Stimulated activated CD4-positive, alpha-beta T cell treated with anti-CD3 and anti-CD28 coated beads, Interleukin-4, amount 100 ng/mL, for 1 hour (primary cell): ENCODE data around the gene HOXA11.
A peak's percentile ranks its signal among the peaks of the same experiment; 100 is the strongest.

Source experiments
- DNase-seq: peaks from one replicate; pipeline ENCODE4 v3.0.0-alpha.2; 2020

The HOXA11 gene

DNA sequence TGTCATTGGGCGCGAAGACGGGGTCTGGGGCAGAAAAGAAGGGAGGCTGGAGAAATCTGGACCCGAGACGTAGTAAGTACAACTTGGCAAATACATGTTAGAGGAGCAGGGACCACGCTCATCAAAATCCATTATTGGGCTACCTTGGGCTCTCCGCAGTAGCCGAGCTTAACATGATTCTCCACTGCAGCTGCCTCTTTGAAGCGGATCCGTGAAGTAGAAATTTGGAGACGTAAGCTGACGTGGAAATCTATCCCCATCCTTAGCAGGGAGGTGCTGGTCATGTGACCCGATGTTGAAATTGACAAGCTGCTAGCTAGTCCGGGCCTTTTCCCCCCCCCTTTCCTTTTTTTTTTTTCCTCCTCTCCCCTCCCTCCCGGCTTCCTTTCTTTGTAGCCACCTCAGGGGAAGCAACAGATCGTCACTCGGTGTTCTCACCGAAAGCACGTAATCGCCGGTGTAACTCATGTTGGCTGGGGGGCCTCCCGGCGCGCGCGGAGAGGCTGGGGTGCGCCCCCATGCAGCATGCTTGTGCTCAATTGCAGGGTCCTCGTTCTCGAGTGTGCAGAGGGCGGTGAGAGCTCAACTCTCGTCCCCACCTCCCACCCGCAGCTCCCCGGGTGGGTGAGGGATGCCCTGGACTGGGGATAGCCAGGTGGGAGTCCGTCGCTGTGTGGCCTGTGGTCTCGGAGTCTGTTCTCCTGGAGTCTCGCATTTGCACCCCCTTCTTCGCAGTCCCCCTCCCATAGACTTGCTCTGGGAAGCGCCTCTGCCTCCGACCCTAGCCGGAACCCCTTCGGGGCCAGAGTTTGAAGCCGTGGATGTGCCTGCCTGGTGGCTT, at the start of gene HOXA11:
TSS of gene HOXA11 (minus strand) at position 220 of the 841 bp plus-strand sequence. CDS start at position 132, 88 bp downstream.
- DNase-seq: no peak

DNA sequence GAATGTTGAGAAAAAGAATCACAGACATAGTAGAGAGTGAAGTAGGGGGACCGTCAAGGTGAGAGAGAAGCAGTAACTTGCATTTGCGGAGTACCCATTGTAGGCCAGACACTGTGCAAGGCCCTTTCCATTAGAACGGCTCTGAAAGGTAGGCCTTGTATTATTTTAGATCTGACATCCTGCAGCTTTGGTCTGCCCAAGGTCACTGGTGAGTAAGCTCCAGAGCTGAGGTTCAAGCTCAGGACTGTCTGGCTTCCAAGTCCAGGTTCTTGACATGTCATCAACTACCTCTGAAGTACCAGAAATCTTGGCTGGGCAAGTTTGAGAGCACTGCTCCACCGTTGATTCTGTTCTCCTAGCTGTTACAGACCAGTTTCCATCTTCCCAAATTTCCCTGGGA, 44.4 kb upstream of the HOXA11 start:
- DNase-seq: no peak

DNA sequence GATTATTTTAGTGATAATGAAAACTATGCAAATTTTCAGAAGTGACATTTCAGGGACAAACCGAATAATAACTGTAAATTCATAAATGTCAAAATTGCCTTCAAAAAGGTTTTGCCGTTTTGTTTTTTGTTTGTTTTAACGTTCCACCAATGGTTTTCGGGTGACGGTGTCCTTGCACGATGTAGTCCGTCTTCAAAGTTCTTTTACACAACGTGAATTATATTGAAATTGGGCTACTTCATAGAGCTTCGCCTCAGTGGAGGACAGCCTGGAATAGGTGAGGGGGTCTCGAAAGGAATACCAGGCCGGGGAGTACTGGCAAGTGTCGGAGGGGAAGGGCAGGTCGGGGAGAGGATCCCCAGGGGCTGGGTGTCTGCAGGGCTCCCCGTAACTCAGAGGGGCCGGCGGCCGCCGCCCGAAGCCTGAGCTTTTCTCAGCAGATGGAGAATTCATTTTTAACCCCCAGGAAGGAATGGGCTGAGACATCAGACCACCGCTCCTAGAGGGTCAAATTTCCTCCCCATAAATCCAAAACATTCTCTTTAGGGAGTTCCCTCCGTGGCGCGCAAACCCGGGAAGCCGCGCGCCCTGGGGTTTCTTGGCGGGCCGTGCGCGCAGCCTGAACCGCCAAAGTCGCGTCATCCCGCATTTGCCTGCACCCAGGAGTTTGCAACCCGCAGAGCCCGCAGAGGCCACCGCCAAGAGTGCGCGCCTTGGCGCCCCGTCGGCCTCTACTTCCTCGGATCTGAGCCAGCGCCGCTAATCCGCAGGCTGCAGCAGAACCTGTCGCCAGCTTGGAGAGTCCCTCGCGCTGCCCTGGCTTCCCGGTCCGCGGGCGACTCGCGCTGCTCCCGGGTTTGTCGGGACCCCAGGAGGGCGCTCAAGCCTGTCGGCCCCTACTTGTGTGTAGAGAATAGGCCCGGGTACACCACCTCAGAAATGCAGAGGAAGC, 40.2 kb upstream of the HOXA11 start:
- no peak for DNase-seq

DNA sequence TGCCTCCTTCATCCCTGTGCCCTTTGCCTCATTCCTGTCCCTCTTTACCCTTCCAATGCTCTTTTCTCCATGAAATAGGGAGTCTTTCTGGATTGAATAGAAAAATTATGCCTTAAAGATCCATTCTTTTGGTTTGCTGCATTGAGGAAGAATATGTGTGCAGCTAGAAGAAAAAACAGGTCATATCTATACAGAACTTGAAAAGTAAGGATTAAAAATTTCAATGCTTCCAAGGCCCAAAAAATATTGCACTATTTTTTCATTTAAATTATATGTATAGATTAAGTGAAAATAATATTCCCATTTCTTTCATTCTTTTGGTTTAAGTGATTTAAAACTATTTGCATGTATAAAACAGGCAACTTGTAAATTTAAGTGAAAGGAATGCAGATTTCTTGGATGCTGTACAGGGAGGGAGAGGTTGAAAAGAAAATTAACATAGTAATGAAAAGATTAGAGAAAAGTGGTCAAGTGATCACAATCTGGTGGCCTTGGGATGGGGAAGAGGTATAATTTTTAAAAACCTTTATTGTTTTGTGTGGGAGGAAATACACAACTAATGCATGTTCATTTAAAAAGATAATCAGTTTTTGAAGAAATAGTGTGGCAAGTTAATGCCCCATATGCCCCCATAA, 39.0 kb upstream of the HOXA11 start:
- DNase-seq: no peak

DNA sequence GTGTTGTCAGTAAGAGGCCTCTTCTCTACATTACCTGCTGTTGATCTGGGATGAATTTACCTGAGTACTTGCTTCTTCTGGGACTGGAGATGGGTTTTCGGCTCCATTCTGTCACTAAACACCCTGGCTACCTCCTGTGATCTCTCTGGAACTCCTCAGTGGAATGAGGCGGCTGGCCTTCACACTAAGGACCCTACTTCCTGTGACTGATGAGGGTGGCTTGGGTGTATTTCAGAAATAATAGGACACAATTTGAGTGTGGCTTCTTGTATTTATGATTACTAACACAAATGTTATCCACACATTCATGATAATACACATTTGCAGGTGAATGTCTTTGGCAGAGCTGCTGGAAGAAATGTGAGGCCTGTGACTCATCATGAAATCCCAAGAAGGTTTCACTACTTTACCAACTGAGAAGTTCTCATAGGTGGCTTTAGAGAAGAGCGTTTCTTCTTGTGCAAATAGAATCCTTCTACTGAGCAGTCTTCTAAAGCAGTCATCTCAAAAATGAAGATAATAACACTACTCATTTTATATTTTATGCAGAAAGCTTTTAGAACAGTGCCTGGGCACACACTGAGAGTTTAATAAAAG, 36.3 kb upstream of the HOXA11 start:
- DNase-seq: no peak

DNA sequence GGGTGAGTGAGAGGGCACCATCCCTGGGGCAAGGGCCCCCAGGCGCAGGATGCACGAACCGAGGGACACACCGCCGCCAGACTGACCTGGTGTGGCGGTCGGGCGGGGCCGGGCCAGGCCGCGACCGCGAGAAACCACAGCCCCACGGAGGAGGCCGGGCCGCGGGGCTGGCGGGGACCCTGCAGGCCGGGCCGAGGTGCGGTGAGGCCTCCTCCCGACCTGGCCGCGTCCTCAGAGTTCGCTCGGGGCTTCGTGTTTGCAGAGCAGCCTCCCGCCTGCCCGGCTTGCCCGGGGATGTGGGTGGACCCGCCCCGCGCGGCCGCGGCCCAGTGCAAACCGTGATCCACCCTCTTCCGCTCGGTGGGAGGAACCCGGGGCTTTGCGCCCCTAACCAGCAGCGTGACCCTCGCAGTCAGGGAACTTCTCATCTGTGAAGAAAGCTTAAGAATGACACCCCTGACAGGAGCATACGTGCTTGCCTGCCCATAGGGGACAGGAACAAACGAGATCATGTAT, 35.5 kb upstream of the HOXA11 start:
- DNase-seq: no peak

DNA sequence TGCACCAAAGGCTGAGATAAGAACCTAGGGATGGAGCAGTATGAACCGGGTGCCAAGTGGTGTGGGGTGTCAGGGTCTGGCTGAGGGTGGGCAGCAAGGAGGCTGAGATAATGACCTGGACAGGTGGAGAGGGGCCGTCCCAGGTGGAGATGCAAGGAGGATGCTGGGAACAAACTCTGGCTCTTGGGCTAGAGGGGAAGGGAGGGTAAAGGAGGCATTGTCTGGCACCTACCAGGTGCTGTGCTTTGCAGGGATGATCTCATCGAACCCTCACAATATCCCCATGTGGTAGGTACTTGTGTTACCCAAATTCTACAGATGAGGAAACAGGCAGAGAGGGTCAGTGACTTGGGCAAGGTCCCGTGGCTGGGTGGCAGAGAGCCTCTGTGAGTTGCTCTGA, 34.8 kb upstream of the HOXA11 start:
- DNase-seq: no peak

DNA sequence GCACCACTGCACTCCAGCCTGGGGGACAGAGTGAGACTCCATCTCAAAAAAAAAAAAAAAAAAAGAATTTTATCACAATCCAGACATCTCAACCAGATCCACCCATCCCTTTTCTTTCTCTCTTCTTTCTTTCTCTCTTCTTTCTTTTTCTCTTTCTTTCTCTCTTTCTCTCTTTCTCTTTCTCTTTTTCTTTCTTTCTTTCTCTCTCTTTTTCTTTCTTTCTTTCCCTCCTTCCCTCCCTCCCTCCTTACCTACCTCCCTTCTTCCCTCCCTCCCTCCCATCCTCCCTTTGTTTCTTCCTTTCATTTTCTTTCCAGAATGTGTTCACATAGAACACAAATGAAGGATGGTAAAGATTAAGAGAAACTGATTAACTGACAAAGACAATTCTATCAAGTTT, 32.9 kb upstream of the HOXA11 start:
- DNase-seq: no peak

DNA sequence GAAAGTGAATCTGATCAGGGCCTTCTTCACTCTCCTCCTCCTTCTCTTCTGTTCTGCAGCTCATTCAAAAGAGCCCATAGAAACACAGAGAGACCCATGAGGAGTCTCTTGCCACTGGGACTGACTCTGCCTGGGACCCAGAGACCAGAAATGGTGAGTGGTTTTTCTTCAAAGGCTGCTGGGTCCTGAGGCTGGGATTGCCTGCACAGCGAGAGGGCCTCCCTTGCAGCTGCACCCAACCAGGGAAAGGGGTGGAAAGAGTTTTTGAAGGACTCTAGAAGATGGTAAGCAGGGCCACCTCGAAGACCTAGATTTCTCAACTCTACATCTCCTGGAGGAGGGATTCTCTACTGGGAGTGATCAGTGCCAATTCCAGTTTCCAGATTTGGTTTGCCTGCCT, 30.3 kb upstream of the HOXA11 start:
- DNase-seq: no peak

DNA sequence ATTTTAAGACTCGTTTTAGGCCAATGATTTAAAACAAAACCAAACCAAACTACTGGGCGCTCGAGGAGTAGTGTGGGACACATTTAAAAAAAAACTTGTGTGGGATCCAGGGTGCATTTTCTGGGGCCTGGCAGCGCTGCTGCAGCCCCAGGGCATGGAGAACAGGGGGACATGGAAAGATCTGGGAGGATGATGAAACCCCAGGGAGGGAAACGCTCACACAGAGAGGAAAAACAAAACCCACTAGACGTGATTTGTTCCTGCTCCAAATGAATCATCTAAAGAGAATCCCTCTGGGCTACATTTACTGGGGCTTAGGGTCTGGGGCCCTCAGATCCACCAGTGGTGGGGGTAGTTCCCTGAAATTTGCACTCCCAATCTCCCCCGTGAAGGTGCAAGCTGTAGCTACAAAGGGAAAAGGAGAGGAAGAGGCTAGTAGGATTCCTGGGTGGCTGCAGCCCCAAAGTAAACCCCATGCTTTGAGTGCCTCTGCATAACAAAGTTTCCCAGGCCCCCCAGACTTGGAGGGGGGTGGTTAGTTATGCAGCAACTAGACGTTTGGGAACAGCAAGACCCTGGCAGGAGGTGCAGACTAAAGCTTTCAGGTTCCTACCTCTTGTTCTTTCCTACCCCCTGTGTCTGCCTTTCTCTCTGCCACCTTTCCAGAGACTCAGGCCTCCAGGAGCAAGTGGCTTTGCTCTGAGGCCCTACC, 29.4 kb upstream of the HOXA11 start:
- no peak for DNase-seq

DNA sequence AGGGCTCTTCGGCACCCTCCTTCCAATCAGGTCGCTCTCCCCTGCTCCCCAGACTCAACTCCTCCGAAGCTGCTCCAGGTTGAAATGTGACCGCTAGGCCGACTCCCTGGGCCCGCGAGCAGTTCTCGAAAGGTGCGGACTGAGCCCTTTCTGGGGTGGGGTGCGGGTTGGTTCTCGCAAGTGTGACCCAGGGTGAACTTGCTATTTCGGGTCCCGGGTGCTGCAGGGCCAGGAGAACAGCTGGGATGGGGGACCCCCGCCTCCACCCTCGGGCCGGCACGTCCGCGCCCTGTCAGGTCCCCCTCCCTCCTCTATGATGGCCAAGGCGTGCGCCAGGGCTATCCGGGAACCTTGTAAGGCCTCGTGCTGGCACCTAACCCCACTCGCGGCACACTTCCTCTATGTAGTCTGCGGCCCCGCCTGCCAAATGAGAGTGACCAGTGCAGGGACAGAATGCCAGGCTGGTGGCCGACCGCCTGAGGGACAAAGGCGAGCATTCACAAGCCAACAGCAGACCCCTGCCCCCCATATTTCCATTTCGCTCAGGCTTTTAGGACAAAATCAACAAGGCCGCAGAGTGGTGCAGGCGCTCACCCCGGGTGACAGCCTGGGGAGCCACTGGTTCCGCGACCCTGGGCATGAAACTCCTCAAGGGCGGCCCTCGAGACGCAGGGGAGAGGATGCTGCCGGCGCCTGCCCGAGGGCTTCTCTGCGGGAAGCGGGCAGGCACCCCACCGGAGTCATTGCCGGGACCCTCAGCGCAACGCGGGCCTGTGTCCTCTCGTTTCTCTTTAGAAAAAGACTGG, 28.6 kb upstream of the HOXA11 start:
- no peak for DNase-seq

DNA sequence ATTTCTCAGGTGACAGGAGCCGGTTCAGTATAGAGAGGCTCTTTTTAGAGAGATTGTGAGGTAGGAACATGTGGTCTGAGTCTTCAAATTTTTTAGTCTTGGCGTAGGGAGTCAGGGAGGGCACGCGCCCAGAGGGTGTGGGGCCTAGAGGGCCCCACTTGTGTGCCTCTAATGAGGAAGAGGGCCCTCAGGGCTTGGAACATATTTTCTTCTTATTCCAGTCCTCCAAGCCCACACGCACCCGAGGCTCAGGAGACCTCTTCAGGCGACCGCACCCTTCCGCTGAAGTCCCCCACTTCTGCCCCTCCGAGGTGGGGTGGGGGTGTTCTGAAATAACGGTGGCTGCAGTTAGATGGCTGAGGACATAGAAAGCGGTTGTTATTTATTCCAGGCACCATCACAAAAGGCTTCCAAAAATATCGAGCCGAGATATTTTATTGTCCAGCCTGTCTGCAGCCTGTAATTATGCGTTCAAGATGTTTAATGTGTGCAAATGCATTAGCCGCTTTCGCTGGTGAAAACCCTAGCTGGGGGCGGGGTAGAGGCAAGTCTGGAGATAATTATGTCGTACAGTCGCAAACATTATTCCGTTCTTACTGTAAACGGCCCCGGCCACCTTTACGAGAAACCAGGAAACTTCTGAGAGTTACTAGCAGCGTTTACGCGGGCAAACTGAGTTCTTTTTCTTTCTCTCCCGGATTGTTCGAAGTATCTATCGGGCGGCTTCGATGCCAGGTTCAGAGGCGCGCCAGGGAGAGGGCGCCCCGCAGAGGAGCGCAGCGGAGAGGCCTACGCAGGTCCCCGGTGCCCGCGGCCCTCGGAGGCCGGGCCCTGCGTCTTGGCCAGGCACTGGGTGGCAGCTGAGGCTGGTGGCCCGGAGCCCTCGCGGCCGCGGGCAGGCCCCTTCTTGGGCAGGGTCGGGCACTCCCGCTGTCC, 27.7 kb upstream of the HOXA11 start:
- no peak for DNase-seq

DNA sequence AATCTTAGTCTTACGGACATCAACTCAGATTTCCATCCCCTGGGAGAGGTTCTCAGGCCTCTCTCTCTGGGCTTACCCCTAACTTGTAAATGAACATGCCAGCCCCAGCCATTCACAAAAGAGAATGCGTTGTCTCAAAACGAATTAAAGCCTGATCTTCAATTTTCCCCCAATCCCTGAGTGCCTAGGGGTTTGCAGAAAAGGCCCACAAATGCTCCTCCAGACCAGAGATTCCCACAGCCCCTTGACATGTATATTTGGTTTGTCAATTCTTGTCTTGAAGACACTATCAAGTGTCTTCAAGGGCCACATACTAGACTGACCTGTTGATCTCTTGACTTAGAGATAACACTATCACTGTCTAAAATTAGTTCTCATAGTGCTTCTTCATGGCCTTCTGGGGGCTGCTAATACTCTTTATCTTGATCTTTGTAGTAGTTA, 26.8 kb upstream of the HOXA11 start:
- no peak for DNase-seq

DNA sequence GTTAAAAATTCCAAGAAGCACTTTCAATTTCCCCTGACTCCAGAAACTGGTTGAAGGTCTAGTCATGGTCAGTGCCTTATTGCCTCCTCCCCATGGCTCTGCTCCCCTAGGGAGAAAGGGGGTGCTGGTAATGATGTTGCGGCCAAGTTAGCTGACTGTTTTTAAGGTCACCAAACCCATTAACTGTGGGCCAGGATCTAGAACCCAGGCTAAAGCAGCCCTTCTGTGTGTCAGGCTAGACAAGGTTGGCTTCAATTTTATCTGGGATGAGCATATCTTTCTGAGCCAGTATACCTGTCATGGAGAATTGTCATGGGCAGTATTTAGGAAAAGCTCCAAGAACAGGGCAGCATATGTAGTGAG, 26.0 kb upstream of the HOXA11 start:
- DNase-seq: no peak

DNA sequence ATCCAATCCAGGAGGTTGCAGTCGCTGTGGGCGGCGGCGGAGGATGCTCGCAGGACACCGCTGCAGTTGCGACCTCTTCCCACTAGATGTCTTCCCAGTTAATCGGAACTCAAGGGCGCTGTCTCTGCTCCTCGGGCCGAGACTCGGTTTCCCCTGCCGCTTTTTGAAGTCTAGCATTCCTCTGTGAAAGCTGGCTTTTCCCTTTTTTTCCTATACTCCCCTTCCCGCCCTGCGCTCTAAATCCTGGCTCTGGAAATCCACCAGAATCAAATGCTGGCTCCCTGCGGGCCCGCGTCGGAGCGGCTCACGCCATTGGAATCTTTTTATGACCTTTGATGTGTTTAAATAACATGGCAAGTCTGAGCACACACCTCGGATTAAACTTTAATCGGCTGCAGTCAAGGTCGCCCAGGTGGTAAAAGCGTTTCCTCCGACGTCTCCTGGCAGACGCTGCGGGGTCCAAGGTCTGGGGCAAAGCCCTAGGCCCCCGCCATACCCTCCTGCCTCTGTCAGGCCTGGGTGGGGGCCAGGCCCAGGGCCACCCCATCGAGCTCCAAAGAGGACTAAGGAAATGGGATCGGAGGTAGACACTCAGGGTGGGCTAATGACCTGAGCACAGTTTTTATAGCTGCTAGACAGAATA, 25.5 kb upstream of the HOXA11 start:
- peak; percentile 59 for DNase-seq

DNA sequence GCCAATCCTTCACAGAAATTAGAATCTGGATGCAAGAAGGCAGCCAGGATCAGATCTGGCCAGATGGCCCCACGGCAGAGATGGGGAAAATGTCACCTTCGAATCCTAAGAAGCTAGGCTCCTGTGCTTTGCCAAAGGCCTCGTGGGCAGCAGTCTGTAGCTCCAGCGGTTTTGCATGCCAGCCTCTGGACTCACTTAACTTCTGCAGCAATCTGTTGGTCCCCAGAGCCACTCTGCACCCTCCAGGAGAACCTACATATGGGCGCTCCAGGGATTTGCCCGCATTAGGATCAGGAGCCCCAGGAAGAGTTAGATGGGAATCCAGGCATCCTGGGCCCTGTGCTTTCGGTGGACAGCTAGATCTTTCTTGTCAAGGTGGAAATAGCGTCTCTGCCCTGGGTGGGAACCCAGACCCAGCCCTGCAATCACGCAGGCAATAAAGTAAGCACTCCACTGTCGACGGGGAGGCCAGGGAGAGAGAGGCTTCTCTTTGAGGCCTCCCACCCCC, 25.0 kb upstream of the HOXA11 start:
- no peak for DNase-seq

DNA sequence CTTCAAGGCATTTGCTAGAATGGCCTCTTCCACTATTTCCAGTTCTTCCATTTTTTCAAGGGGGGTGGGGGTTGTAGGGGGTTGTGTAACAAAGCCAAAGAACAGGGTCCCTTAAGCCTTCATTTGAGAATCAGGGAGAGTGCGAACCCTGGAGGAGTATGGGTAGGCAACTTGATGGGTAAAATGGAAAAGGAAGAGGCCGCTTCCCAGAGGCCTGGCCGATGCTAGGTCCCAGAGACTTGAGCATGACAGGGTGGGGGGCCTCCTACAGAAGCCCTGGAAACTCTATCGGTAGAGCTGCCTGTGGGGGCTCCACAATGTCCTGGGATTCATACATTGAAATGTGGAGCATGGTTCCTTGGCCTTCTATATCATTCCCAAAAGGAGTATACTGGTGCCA, 24.0 kb upstream of the HOXA11 start:
- no peak for DNase-seq

DNA sequence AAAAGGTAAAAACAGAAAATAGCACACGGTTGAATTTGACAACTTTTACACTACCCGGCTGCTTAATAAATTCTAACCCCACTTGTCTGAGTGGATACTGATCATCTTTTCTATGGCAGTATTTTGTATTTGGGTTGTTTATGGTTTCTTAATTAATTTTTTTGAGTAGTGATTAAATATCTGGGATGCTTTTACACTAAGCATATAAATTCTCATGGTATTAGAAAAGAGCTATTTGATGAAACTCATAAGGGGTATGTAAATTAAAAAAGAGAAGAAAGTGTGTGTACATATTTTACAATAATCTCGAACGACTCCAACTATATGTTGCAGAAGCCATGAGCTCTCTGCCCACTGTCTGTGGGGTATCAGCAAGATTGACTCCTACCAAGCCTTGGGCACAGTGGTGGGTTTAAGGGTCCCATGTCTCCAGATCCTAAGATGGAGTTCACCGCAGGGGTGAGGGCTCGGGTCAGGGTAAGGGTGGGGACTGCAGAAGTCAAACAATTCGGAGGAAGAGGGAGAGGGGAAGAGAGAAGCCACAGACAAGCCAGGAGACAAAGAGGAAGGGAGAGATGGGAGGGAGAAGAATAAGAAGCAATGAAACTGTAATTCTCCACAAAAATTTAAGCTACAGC, 22.4 kb upstream of the HOXA11 start:
- no peak for DNase-seq
